Fibroblast of pulmonary artery (primary cell): ENCODE results near the gene RAPGEF3.

Experiments used
- DNase-seq: peaks from one replicate; pipeline ENCODE4 v3.0.0-alpha.2; 2010; ENCODE audit warnings: low read depth
- H3K4me3 ChIP-seq: replicated peaks from 2 replicates; pipeline ENCODE4 v1.5.1; 2011; ENCODE audit warnings: low read depth, mild to moderate bottlenecking, control low read depth, low read length, moderate library complexity
- TF ChIP-seq, protein P1 (sequence below): IDR thresholded peaks from 2 replicates; pipeline ENCODE4 v1.5.1; 2011; ENCODE audit warnings: mild to moderate bottlenecking, control low read depth, low read length, inconsistent platforms; ENCODE audit errors: missing control alignments

The RAPGEF3 gene

DNA sequence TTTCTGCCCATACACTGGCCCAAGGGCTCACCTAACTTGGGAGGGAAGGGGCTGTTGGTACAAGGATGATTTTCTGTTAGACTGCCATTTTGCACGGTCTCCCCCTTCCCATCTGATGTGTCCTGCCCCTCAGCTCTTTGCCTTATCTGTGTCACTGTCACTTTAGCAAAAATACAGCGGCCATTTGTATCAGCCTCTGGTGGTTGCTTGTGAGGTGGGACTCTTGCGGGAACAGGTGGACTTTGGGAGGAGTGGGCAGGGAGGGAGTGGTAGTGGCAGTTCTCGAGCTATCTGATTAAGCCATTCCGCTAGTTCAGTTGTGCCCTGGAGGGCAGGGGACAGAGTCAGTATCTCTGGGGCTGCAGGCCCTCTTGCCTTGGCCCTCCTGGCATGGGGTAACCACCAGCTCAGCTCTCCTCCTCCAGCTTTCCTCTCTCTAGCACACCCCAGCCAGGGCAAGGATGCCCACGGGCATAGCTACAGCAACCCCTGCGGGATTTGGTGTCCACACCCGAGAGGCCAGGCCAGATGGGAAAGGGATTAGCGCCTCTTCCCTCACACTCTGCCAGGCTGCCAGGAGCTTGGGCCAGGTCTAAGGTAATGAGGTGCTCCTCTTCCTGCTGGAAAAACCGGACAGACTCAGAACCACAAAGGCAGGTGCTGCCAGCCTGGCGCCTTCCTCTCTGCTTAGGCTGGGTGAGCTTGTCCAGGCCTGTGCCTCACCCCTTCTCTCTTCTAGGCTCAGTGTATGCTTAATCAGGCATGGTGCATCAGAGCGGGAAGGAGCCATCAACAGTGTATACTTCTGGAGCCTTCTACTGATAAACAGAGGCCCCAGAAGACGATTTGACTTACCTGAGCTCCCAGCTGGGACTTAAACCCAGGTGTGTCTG is 23.0 kb upstream of the RAPGEF3 start:
- no peak overlapping the region for H3K4me3 ChIP-seq
- TF ChIP-seq, protein P1, sequence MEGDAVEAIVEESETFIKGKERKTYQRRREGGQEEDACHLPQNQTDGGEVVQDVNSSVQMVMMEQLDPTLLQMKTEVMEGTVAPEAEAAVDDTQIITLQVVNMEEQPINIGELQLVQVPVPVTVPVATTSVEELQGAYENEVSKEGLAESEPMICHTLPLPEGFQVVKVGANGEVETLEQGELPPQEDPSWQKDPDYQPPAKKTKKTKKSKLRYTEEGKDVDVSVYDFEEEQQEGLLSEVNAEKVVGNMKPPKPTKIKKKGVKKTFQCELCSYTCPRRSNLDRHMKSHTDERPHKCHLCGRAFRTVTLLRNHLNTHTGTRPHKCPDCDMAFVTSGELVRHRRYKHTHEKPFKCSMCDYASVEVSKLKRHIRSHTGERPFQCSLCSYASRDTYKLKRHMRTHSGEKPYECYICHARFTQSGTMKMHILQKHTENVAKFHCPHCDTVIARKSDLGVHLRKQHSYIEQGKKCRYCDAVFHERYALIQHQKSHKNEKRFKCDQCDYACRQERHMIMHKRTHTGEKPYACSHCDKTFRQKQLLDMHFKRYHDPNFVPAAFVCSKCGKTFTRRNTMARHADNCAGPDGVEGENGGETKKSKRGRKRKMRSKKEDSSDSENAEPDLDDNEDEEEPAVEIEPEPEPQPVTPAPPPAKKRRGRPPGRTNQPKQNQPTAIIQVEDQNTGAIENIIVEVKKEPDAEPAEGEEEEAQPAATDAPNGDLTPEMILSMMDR: no peak
- DNase-seq: no peak

DNA sequence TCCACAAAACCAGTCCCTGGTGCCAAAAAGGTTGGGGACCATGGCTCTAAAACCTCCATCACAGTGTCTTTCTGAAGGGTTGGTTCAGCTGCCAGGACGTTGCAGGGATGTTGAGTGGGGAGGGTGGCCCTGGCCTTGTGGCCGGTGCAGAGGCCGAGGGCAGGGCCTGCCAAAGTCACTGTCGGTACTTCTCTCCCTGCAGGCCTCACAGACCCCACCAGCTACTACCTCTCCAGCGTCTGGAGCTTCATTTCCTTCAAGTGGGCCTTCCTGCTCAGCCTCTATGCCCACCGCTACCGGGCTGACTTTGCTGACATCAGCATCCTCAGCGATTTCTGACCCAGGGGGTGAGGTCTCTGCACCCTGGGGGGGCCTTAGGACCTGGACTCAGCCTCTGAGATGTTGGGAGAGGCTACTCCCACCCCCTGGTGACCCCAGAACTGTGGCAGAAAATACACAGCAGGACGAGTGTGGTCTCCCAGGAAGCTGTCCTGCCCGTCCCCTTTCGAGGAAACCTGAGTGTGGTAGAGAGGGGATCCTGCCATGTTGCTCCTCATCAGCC is 21.3 kb upstream of the RAPGEF3 start:
- DNase-seq: no peak
- TF ChIP-seq, protein P1: no peak
- H3K4me3 ChIP-seq: no peak overlapping the region

DNA sequence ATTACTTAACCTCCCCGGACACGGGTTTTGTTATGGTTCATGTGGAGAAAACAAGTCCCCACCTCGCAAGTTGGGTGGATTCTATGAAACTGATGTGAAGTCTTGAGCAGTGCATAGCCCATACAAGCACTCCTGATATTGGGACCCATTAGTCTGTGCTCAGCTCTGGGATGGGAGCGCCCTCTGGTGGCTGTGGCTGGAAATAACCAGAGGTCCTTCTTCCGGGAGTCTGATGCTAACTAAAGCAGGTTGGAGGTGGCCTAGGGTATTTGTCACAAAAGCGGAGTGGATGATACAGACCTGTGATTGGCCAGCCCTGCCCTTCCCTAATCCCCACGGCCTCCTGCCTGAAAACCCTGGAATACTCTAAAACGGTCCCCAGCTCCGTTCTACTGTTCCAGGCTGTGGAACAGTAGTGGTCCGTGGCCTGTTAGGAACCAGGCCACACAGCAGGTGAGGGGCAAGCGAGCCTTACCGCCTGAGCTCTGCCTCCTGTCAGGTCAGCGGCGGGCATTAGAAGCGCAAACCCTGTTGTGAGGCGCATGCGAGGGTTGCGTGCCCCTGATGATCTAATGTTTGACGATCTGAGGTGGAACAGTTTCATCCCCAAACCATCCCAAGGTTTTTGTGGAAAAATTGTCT is 20.7 kb upstream of the RAPGEF3 start:
- H3K4me3 ChIP-seq: no peak overlapping the region
- peak; percentile 90 for DNase-seq
- TF ChIP-seq, protein P1: peak; percentile 96

DNA sequence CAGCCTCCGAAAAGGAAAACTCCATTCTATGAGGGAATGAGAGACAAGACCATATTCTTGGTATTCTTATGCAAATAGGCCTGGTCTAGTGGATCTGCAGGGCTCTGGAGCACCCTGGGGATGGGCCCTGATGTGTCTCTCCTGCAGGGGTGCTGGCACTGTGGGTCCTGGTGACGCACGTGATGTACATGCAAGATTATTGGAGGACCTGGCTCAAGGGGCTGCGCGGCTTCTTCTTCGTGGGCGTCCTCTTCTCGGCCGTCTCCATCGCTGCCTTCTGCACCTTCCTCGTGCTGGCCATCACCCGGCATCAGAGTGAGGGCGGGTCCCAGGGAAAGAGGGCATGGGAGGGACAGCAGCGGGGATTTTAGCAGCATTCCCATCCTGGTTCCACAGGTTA is 20.2 kb upstream of the RAPGEF3 start:
- no peak overlapping the region for H3K4me3 ChIP-seq
- TF ChIP-seq, protein P1: no peak
- no peak for DNase-seq

DNA sequence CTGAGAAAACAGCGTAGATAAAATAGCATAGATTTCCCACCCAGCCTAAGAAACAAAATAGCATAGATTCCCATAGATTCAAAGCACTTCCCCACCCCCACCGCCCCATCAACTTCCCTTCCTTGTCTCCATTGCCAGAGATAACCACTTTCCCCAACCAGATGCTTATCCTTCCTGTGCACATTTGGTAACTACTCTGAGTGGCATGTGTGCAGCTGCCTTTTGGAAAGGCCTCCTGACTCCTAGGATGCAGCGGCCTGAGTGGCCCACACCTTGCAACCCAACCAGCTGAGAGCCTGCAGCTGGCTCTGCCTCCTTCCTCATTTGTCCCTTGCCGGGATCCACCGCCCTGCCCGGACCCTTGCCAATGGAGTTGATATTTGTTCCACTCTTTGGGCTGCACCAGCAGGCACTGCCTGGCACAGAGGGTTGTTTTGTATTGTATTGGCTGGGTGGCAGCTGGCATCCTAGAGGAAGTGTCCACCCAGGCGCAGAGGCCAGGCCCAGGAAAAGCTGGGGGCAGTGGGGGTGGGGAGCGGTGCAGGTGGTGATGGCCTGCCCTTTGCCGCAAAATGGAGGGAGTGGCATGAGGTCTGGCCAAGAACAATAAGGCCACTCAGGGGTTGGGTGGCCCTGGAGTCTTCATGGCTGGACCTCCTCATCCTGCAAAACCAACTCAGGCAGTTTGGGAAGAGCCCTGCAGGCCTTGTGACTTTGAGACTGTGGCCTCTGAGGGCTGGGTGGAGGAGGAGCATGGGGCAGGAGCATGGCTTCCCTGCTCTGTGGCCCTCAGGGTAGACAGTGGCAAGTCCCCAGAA is 19.3 kb upstream of the RAPGEF3 start:
- DNase-seq: no peak
- no peak overlapping the region for H3K4me3 ChIP-seq
- TF ChIP-seq, protein P1: no peak

DNA sequence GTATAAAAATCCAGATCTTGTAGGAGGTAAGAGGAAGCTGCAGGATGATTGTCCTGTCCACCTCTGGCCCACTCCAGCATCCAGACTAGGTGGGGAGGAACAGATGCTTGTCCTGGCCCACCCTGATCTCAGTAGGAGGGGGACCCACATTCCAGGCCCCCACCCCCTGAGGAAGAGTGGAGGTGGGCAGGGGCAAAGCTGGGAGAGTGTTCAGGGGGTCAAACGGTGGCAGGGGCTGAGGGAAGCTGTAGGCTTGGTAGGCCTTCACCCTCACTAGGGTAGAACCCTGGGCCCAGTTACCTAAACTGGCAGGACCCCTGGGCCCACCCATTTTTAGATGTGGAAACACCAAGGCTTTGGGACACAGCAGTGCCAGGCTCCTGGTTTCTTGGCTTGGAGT is 18.5 kb upstream of the RAPGEF3 start:
- TF ChIP-seq, protein P1: no peak
- DNase-seq: no peak
- H3K4me3 ChIP-seq: no peak overlapping the region
